Measurements from ENCODE around the gene HAUS3. TPM values are rescaled to one million over a fixed set of nuclear protein-coding genes. Genes with fewer than 3 reads are reported as not detected.

HAUS3 gene
- total RNA-seq, 1 donor from 2014 or later: 25.9 TPM

Other genes starting within 250 kb of the HAUS3 start
- gene NELFA, start 233.1 kb downstream of the HAUS3 start, total RNA-seq: 37.8 and 39.2 TPM in 2 replicates
- 5.1 and 5.2 TPM in 2 replicates for gene NAT8L, start 182.8 kb downstream of the HAUS3 start, total RNA-seq
- 7.6 and 9.4 TPM in 2 replicates for gene POLN, start within 50 bp of the HAUS3 start, total RNA-seq
- gene MXD4, start 20.0 kb upstream of the HAUS3 start, total RNA-seq: 22.5 and 25.1 TPM in 2 replicates
- gene ZFYVE28, start 176.5 kb upstream of the HAUS3 start, total RNA-seq: 21.2 and 21.6 TPM in 2 replicates
- not detected in 2 replicates for gene CFAP99, start 176.8 kb upstream of the HAUS3 start, total RNA-seq
- gene RNF4, start 227.0 kb upstream of the HAUS3 start, total RNA-seq: 98.8 and 102 TPM in 2 replicates

Measured in T-helper 1 cell treated with Interleukin-12 subunit alpha and Interleukin-12 subunit beta and Interleukin-4 antibody, amounts not matched to agents 30 ng/mL and 1 ng/mL, for 36 hours (primary cell).